GM18909 (cell line): Measurements from ENCODE around the gene CAMK2D.
"Not testable (repeated sequence)": the region's sequence is repeated elsewhere in the genome, so short reads cannot be mapped to it uniquely, and the experiment has no call there.

Experiments used
- ATAC-seq: cut with Tn5 transposase; IDR thresholded peaks from one replicate; pipeline ENCODE4 v1.9.1; 2021; ENCODE audit warnings: mild to moderate bottlenecking; ENCODE audit not compliant: unreplicated experiment, poor library complexity

Gene CAMK2D

DNA sequence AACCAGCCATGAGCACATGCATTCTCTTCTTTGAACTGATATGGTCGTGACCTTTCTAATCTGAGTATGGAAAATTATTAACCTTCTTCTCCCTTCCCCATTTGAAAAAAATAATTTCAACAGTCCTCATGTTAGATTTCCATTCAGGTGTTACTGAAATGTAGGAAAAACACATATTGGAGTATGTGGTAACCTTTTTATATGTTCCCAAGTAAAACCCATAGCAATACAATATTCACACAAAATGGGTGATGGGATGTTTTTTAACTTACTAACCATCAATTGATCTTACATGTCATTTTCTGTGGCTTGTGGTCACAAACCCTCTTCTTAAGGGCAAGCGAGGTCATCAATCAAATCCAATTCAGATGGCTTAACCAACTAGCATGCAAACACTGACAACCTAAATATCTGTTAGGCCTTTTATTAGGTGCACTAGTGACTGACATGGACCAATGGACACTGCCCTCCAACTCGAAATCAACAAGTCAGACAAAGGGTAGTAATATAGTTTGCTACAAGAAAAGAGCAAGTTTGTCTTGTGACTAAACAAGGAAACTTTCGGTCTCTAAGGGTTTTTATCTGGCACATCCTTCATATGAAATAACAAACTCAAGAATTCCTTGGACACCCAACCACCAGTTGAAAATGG, 74.3 kb downstream of the CAMK2D start:
- ATAC-seq: peak; percentile 43

DNA sequence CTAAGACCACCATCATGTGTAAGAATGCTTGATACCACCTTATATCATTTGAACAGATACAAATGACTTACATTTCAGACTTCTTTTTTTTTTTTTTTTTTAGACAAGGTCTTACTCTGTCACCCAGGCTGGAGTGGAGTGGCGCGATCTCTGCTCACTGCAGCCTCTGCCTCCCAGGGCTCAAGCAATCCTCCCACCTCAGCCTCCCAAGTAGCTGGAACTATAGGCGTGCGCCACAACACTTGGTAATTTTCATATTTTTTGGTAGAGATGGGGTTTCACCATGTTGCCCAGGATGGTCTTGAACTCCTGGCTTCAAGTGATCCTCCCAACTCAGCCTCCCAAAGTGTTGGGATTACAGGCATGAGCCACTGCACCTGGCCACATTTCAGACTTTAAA, 76.4 kb downstream of the CAMK2D start:
- ATAC-seq: not testable (repeated sequence)

DNA sequence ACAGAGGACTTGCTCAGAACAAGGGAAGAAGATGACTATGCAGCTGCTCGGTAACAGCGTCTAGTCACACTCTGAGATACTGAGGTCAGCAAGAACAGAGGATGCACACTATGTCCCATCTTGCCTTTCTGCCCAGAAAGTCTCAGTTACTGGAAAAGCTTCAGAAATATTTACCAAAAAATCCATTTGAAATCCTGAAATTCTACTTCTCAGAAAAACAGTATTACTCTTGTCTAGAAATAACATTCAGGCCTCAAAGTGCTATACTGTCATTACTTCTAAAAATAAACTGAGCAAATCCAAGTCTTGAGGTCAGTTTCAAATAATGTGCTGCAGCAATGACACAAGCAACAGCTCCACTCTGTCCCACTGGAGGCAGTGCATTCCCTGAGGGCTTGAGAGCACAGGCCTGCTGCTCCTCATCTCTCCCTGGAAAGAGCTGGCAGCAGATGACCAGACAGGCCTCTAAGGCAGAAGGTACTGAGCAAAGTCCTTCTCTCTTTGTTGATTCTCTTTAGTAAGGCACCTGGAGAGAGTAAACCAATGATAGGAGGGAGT, 76.9 kb downstream of the CAMK2D start:
- ATAC-seq: no peak

DNA sequence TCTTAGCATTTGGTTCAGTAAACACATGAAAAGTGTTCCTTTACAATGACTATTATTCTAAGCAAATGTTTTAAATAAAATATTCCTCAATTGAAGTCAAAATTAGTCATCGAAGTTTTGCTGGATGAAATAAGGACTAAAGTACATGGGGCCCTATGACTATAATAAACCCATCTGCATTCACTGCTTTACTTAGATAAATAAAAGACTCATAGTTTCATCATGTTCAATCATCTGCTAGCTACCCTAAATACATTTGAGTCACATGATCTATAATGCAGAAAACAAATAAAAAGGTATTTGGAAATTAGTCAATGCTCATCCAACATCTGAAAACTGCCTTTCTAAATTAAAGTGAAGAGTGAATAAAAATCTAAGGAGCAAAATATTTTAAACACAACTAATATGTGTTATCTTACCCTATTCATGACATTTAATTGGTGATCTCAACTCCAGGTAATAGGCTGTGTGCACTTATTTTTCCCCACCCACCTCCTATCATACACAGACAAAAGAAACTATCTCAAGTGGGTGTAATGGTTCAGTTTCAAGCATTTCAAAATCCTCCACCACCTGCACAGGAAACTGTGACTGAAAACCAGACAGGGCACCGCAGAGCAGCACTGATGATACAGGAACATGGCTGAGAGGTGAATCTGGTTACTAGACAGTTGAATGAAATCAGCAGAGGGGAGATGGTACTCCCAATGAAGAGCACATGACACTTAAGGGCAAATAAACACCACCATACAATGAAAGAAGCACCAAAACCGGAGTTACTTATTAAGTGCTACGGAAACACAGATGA, 78.6 kb downstream of the CAMK2D start:
- ATAC-seq: peak; percentile 98

DNA sequence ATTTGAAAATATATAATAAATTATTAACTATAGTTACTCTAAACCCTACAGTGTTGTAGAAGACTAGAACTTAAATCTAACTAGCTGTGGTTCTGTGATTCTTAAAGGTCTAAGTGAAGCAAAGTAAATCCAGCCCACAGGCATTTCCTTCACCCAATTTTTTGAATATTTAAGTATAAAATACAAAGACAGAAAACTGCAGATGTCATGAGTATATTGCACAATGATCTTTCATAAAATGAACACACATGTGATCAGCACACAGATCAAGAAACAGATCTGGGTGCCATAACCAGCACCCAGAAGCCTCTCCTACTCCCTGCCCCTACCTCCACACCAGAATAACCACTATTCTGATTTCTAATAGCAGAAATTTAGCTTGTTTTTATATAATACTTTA, 82.9 kb downstream of the CAMK2D start:
- ATAC-seq: no peak

DNA sequence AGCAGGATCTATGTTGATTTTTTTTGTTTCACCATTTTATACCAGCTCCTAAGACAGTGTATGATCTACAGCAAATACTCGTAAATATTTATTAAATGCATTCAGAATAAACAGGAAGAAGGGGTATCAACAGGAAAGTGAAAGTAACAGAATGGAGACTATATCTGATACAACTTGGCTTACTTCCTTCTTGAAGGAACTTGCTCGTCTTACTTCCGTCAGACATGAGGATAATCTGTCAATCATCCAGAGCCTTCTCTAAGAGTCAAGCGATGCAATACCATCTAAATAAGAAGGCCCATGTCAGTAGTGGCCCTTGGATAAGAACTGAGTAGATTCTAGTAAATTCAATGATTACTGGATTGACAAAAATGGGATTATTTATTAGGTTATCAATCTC, 84.2 kb downstream of the CAMK2D start:
- ATAC-seq: no peak

DNA sequence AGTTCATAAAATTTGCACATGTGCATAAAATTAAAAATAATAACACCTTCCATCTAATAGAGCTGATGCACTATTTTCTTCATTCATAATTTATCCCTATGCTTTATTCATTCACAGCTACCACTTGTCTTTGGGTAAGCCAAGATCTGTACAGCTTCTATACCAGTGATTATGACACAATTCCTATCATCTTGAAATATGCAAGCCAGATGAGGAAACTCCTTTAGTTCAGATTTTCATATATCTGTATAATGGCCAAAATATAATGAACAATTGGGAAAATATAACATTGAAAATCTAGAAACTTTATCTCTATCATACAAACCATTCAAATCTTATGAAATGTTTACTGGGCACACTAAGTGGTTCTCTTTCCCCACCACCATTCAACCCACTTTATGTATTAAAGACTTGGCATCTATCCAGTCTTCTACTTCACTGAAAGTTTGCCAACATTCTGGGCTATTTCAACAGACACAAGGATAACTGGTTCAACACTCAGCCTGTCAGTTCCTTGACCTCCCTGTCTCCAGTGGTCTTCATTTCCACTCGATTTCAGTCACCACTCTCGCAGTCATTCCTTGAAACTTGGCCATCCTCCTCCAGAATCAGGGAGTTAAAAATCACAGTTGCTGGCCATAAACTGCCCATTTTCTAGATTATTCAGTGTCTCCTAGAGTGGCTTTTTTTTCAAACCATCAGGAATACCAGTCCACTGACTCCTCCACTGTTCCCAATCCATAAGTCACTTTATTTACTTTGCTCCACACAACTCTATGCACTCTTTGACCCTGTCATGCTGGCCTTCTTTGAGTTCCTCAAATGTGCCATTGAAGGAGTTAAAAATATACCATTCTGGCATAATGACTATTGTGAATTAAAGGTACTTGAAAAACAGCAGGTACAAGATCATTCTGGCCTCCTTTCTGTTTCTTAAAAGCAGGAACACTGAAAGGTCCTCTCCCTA, 85.5 kb downstream of the CAMK2D start:
- no peak for ATAC-seq

DNA sequence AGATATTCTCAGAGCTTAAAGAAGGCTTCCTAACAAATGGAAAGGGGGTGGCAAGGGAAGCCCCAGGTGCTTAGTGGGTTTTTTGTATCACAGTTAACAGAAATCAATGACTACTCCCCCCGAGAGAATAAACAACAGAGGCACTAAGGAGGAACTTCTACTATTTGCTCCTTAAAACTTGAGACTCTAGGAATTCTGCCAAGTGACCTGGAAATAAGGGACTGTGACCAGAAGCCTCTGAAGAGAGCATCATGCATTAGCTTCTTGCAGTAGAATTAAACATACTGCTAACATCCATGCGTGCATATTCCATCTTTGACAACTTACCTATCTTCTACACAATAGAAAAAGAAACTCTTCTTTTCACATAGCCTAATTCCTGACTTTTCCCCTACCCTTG, 86.8 kb downstream of the CAMK2D start:
- no peak for ATAC-seq

DNA sequence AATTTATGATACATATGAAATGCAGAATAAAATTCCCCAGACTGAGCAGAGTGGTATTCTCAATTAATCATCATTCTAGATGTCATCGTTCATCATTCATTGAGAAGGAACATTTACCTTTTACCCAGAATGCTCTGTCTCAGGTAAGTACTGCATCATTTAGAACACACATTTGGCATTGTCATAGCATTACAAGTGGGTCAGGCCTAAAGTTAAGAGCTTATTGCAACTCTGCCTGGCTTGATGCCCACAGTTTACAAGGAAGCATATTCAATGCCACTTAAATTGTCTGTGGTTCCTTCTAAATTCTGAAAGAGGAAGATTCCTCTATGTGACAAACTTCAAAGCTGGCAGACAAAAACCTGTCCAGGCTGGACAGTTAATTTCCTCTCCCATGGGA, 87.3 kb downstream of the CAMK2D start:
- ATAC-seq: no peak

DNA sequence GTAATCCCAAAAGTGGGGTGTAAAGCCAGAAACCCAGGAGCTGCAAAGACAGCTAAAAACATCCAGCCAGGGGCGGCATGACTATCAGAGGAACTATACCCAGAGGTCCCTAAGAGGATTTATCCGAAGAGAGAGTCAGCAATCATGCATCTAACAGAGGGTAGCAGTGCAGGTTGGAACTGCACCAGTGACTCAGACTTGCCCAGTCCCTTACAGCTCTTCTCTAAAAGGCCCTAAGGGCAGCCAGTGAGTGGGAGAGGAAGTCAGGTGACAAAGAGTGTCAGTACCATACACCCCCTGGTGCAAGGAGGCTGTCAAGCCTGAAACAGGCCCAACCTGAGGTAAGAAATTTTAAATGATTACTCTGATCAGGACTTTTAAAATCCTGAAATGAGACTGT, 88.1 kb downstream of the CAMK2D start:
- ATAC-seq: peak; percentile 96

DNA sequence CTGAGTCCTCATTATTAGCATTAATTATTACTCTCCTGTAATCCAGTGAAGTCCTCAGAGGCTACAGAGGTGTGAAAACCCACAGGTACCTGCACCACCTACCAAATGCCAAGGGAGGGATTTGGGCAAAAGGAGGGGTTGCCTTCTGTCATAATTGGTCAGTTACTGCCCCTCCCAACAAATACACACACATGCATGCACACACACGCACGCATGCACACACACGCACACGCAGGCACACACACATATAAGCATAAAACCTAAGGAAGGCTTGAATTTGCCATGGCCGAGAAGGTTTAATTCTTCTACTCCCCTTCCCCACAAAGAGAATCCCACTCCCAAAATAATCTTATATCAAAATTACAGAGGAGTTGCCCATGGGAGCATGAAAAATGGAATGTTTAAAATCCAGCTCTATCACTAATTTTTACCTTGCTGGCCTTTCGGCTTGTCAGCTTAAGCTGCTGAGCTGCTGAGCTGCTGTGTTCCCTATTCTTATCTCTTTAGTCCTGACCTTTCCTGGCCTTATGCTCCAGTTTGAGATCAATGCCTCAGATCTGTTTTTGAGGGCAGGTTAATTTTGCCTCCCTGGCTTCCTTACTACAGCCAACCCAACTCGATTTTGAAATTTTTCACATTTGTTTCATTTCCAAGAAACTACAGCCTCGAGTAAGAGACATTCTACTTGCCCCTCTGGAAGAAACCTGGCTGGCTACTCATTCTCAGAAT, 95.0 kb downstream of the CAMK2D start:
- no peak for ATAC-seq

DNA sequence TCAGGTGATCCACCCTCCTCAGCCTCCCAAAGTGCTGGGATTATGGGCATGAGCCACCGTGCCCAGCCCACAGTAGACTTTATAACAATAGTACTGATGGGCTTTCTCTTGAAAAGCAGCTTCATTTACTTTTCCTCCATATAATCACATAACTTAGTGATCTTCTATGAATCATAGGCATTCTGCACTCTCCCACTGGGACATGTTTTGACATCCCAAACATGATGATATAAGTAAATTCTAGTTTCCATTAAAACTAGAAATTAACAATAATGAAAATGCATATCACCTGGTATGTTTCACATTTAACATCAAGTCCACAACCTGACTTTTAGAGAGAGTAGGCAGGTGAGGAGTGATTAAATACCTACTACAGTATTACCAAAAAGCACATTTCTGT, 96.5 kb downstream of the CAMK2D start:
- no peak for ATAC-seq

DNA sequence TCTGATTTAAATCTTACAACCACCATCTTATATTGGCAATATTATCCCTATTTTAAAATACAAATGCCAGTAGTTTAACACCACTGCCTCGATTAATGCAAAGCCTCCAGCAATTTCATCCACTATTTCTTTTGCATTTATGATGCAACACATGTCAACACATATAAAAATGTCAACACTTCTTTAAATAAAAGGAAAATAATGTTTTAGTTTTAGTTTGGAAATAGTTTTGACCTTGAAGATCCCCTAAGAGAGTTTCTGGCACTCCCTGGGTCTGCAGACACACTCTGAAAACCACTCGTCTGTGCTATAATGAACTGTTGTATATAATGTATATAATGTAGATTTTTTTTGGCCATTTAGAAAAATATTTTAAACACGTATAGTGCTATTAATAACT, 99.0 kb downstream of the CAMK2D start:
- ATAC-seq: no peak

DNA sequence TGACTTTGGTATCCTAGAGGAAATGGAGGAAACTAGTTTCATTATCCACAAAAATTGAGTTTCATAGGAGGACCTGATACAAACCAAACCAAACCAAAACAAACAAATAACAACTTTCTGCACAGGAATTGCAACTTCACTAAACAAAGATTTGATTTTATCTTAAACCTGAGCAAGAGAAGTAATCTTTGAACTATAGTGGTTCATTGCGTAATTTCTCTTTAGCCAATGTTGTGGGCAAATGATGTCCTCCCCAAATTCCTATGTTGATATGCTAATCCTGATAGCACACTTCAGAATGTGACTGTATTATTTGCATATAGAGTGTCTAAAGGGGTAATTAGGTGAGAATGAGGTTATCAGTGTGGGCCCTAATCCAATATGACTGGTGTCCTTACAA, 102.4 kb downstream of the CAMK2D start:
- ATAC-seq: no peak

DNA sequence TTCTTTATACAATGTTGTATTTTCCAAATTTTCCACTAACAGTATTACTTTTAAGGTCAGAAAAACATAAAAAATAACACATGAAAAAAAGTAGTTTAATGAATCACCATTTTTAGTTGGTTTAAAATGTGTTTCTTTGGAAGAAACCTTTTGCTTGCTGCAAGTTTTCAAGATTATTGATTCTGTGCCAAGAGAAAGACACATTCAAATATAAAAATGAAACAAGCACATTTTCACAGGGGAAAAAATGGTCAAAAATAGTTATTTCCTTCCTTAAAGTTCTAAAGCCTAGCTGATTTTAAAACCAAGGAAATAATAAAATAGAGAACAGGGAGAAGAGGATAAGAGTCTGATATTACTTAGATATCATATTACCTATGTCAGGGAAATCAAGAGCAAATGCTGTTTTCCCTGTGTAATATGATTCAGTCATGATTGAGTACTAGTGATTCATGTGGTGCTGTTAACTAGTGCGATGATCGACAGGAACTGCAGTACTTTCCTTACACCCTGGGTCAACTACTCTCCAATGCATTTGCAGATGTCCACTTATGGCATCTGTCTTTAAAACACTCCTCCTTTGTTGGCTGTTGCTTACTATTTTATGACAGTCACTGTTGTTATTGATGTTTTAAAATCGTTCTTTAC, 103.8 kb downstream of the CAMK2D start:
- ATAC-seq: no peak

DNA sequence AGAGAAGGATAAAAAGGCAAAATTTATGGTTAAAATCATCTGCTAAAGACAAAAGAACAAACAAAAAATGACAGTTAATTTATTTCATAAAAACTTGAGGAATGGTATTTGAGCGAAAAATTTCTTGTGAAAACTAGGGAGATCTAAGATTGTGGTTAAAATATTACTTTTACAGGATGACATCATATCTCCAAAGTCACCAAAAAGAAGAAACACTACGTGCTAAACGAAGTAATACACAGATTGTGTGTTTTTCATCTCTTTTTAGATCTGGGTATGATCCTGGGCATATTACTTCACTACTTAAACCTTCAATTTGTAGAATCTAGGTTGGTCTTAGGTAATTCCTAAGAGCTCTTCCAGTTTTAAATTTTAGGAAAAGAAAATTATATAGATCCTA, 107.7 kb downstream of the CAMK2D start:
- no peak for ATAC-seq

DNA sequence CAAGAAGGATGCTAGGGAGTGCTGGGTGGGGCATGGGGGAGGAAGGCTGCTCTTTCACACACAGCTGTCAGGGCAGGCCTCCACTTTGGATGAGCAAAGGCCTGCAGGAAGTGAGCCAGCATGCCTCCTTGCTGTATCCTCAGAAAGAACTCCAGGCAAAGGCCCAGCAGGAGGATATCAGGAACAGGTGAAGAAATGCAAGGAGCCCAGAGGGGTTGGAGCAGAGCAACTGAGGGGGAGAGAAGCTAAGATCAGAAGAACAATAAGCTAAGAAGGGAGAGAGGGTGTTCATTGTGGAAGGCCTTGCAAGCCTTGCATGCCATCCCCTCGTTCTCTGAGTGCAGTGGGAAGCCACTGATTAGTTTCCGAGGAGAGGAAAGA, 115.1 kb downstream of the CAMK2D start:
- no peak for ATAC-seq

DNA sequence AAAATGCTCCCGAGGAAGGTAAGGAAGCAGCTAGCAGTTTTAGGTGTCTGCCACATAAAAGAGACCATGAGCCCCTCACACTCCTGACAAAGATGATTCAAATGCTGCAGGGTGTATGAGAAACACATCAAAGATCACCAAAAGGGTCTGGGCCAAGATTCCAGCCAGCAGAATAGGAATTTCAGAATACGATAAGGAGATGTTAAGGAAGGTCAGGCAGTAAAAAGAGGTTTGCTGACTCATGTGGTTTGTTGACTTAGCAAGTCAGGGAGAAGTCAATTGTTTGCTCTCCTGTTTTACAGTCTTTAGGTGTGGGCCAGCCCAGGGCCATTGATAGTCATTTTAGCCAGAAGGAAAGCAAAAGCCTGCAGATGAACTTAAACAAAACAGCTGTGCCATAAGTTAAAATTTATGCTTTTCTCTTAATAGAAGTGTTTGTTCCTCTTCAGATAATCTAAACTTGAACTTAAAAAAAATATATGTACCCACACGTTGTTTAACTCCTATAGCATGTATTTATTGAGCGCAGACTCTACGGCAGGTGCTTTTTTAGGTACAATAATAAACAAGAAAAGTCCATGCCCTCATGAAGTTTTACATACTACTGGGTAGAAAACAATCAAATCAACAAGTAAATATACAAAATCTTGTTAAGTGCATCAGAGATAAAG, 115.6 kb downstream of the CAMK2D start:
- no peak for ATAC-seq

DNA sequence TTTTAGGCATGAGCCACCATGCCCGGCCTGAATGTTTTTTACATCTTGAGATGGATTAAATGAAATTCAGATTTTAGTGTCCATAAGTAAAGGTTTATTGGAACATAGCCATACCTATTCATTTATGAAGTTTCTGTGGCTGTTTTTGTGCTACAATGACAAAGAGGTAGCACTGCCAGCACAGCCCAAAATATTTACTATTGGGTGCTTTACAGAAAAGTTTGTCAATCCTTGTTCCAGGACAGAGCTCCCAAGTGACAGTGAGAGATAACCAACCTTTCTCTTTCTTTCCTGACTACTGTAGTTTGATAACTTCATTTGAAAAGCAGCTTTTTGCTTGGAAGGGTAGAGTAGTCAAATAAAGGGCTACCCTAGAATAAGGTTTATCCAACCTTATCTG, 116.2 kb downstream of the CAMK2D start:
- no peak for ATAC-seq
